AG04450 (cell line): ENCODE results near the gene MEGF9. TPM values are rescaled to one million over a fixed set of nuclear protein-coding genes. Genes with fewer than 3 reads are reported as not detected.

Experiments
- CTCF ChIA-PET: fragments of 300-600, 350-600 bp; formaldehyde crosslinking; extraction: SDS; loops from one replicate; lab custom pipeline; 2022; ENCODE audit warnings: antibody characterized with exemption, inconsistent platforms; lab: Charles Lee
- POLR2A ChIA-PET: fragments of 350-600 bp; formaldehyde crosslinking; extraction: SDS; loops from one replicate; lab custom pipeline; 2021; ENCODE audit warnings: antibody characterized with exemption, inconsistent platforms; lab: Yijun Ruan, JAX
- DNase-seq: peaks from one replicate; pipeline ENCODE4 v3.0.0-alpha.2; 2011; ENCODE audit warnings: low read depth, low spot score
- H3K27ac ChIP-seq: one replicate; pipeline ENCODE4 v1.5.1; 2012; ENCODE audit warnings: low read depth, low read length, control low read depth
- H3K27me3 ChIP-seq: one replicate; pipeline ENCODE4 v1.6.0; 2012; ENCODE audit warnings: low read length; ENCODE audit not compliant: control insufficient read depth, insufficient read depth
- H3K4me3 ChIP-seq: 2 replicates; pipeline ENCODE4 v1.5.1; 2011; ENCODE audit warnings: mild to moderate bottlenecking, low read depth, low read length, control low read depth
- H3K9me3 ChIP-seq: 2 replicates; pipeline ENCODE4 v1.5.1; 2012; ENCODE audit warnings: low read length; ENCODE audit not compliant: control insufficient read depth, insufficient read depth
- CTCF ChIP-seq: IDR thresholded peaks from 2 replicates; pipeline ENCODE4 v1.5.1; 2011; ENCODE audit warnings: low read depth, low read length, control low read depth, inconsistent platforms
- polyA plus RNA-seq: library from polyadenylated mRNA; depleted of rRNA; stranded (reverse); fragments of >200 nt; gene quantifications from 2 replicates; pipeline ENCODE4 v1.2.3, GENCODE V29; 2011

MEGF9 gene
- polyA plus RNA-seq, 1 experiment: 12.9 TPM

- Histone ChIP-seq H3K9me3 (no peaks in the 10 kb centered on the region), H3K27ac (no peak overlapping the region), H3K4me3 (no peak overlapping the region), H3K27me3 (no peaks in the 10 kb centered on the region)
- no peak for DNase-seq
- ChIA-PET POLR2A (no interaction called here), CTCF (interaction anchor here (0.6 to 1.6 kb wide), 3 partner anchors 13 to 449 kb away, joined by 3 to 4 read pairs (median 3); no protein-coding TSS in a partner anchor)
- TF ChIP-seq CTCF: no peak
These were observed 92.3 kb downstream of the MEGF9 start for GRCh38 chr9:120621941-120622340.

GRCh38 chr9:120619751-120620655 is 94.3 kb downstream of the MEGF9 start:
- H3K27me3 ChIP-seq: no peaks in the 10 kb centered on the region
- ChIA-PET POLR2A (no interaction called here), CTCF (interaction anchor here (0.6 to 2.5 kb wide), 49 partner anchors 8 to 453 kb away, joined by 3 to 27 read pairs (median 5); partner anchors contain the start of gene PSMD5)
- no peak overlapping the region for H3K27ac ChIP-seq
- no peaks in the 10 kb centered on the region for H3K9me3 ChIP-seq
- TF ChIP-seq CTCF: peak; percentile 82
- peak; percentile 48 for DNase-seq
- no peak overlapping the region for H3K4me3 ChIP-seq

- Histone ChIP-seq H3K27ac (no peak overlapping the region), H3K9me3 (no peaks in the 10 kb centered on the region), H3K27me3 (no peaks in the 10 kb centered on the region), H3K4me3 (no peak overlapping the region)
- CTCF ChIA-PET: interaction anchor here (0.6 to 3.0 kb wide), 5 partner anchors 17 to 443 kb away, joined by 3 to 16 read pairs (median 4); no protein-coding TSS in a partner anchor
- DNase-seq: no peak
- no peak for TF ChIP-seq CTCF
- POLR2A ChIA-PET: interaction anchor here (0.6 kb wide), 2 partner anchors 37 to 87 kb away, joined by 3 to 5 read pairs; partner anchors contain the start of gene CDK5RAP2
These were observed 97.0 kb downstream of the MEGF9 start for GRCh38 chr9:120616966-120617935.

- ChIA-PET POLR2A (no interaction called here), CTCF (interaction anchor here (0.5 to 2.1 kb wide), 3 partner anchors 8 to 643 kb away, joined by 3 to 13 read pairs (median 5); no protein-coding TSS in a partner anchor)
These were observed 102.1 kb downstream of the MEGF9 start for GRCh38 chr9:120612218-120612617.

More at GRCh38 chr9:120612218-120612617, 102.1 kb downstream of the MEGF9 start:
- TF ChIP-seq CTCF: peak; percentile 27
- Histone ChIP-seq H3K27ac (no peak overlapping the region), H3K27me3 (no peaks in the 10 kb centered on the region), H3K9me3 (no peaks in the 10 kb centered on the region), H3K4me3 (no peak overlapping the region)
- no peak for DNase-seq
